Measurements from ENCODE around the gene PDE7B.

- TF ChIP-seq, protein P1, sequence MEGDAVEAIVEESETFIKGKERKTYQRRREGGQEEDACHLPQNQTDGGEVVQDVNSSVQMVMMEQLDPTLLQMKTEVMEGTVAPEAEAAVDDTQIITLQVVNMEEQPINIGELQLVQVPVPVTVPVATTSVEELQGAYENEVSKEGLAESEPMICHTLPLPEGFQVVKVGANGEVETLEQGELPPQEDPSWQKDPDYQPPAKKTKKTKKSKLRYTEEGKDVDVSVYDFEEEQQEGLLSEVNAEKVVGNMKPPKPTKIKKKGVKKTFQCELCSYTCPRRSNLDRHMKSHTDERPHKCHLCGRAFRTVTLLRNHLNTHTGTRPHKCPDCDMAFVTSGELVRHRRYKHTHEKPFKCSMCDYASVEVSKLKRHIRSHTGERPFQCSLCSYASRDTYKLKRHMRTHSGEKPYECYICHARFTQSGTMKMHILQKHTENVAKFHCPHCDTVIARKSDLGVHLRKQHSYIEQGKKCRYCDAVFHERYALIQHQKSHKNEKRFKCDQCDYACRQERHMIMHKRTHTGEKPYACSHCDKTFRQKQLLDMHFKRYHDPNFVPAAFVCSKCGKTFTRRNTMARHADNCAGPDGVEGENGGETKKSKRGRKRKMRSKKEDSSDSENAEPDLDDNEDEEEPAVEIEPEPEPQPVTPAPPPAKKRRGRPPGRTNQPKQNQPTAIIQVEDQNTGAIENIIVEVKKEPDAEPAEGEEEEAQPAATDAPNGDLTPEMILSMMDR (IDR thresholded peaks at IDR 0.05) = no peak
- no peak for TF ChIP-seq EZH2 (IDR thresholded peaks at IDR 0.05; ENCODE audit: borderline replicate concordance, insufficient read depth, low read depth, low read length, poor library complexity, severe bottlenecking)
Measured at GRCh38 chr6:136181512-136181833, 330.0 kb downstream of the PDE7B start.
